Measurements from ENCODE around the gene C10orf53. TPM values are rescaled to one million over a fixed set of nuclear protein-coding genes. Genes with fewer than 3 reads are reported as not detected.

The C10orf53 gene
- total RNA-seq, 1 donor from 2014 or later, result not detected

DNA sequence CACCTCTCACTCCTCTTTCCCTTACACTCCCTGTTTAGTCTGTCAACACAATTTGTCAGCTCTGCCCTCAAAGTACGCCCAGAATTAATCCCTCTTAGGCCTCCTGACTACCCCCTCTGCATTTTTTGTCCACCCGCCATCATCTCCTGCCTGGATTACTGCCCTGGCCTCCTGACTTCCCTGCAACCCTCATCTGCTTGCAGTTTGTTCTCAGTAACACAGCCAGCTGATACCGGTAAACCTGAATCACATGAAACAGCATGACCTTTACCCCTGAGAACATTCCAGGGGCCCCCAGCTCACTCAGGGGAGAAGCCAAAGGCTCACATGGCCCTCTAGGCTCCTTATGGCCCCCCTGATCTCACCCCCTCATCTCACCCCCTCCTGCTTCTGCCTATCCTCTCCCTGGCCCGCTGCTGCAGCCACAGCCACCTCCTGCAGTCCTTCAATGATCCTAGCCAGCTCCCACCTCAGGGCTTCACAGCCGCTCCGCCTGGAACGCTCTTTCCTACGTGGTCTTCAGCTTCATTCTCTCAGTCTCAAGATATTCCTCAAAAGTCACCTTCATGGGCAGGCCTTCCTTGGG is 8.9 kb downstream of the C10orf53 start:
- peaks cover 23 to 35% (median 29%) of the 10 kb centered on the region in 3 donors for H3K27me3 ChIP-seq (ENCODE audit: control insufficient read depth in 3 of 3, insufficient read depth in 3 of 3, low read length in 3 of 3)
- no peak overlapping the region for H3K9ac ChIP-seq (ENCODE audit: low read depth in 1 of 3, low read length in 3 of 3)

GRCh38 chr10:49688920-49689319 is 9.5 kb downstream of the C10orf53 start:
- H3K36me3 ChIP-seq (ENCODE audit: control insufficient read depth in 3 of 3, insufficient read depth in 3 of 3, low read length in 3 of 3), result no peaks in the 10 kb centered on the region
- H3K9me3 ChIP-seq (ENCODE audit: control insufficient read depth in 3 of 3, low read length in 3 of 3), result peaks cover 0 to 6% (median 2%) of the 10 kb centered on the region in 3 donors
- no peak overlapping the region for H3K27ac ChIP-seq (ENCODE audit: low read depth, low read length)
- H3K4me1 ChIP-seq (ENCODE audit: control insufficient read depth in 3 of 3, insufficient read depth in 3 of 3, low read length in 3 of 3), result no peaks in the 10 kb centered on the region
- no peak overlapping the region for H3K9ac ChIP-seq (ENCODE audit: low read depth in 1 of 3, low read length in 3 of 3)
- H3K4me3 ChIP-seq (ENCODE audit: low read length in 3 of 3), result no peak overlapping the region
- peaks cover 23 to 40% (median 29%) of the 10 kb centered on the region in 3 donors for H3K27me3 ChIP-seq (ENCODE audit: control insufficient read depth in 3 of 3, insufficient read depth in 3 of 3, low read length in 3 of 3)

More for the DNA sequence above, 8.9 kb downstream of the C10orf53 start:
- Histone ChIP-seq H3K4me3 (ENCODE audit: low read length in 3 of 3) (no peak overlapping the region), H3K36me3 (ENCODE audit: control insufficient read depth in 3 of 3, insufficient read depth in 3 of 3, low read length in 3 of 3) (no peaks in the 10 kb centered on the region), H3K27ac (ENCODE audit: low read depth, low read length) (no peak overlapping the region), H3K9me3 (ENCODE audit: control insufficient read depth in 3 of 3, low read length in 3 of 3) (peaks cover 0 to 2% (median 2%) of the 10 kb centered on the region in 3 donors), H3K4me1 (ENCODE audit: control insufficient read depth in 3 of 3, insufficient read depth in 3 of 3, low read length in 3 of 3) (no peaks in the 10 kb centered on the region)

DNA sequence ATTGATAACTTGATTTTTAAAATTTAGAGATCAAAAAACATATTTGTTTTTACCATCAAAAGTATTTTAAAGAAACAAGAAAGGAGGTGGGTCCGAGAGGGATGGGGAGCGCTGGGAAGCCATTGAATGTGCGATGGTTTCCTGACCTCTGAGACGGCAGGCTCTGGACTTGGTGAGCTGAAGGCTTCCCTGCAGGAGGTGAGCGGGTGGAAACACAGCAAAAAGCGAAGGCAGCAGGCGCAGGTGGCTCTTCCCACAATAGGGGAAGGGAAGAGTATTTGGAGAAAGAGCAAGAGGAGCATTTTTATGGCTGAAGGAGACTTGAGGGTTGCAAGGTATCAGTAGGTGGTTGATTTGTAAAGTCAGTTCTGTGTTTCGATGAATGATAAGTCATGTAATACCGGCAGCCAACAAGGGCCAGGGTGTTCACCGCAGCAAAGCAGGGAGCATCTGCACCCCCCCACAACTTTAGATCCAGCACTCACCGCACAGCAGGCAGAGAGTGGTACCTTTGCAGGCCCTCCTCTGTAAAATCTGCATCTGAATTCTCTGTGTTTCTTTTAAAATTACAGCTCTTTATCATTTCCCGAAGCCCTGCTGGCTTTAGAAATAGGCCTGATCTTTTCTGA is 10.5 kb downstream of the C10orf53 start:
- H3K4me3 ChIP-seq (ENCODE audit: low read length in 3 of 3), result no peak overlapping the region
- no peak overlapping the region for H3K9ac ChIP-seq (ENCODE audit: low read depth in 1 of 3, low read length in 3 of 3)
- peaks cover 27 to 40% (median 29%) of the 10 kb centered on the region in 3 donors for H3K27me3 ChIP-seq (ENCODE audit: control insufficient read depth in 3 of 3, insufficient read depth in 3 of 3, low read length in 3 of 3)
- H3K36me3 ChIP-seq (ENCODE audit: control insufficient read depth in 3 of 3, insufficient read depth in 3 of 3, low read length in 3 of 3), result no peaks in the 10 kb centered on the region
- no peaks in the 10 kb centered on the region for H3K4me1 ChIP-seq (ENCODE audit: control insufficient read depth in 3 of 3, insufficient read depth in 3 of 3, low read length in 3 of 3)
- no peak overlapping the region for H3K27ac ChIP-seq (ENCODE audit: low read depth, low read length)
- peaks cover 0 to 6% (median 2%) of the 10 kb centered on the region in 3 donors for H3K9me3 ChIP-seq (ENCODE audit: control insufficient read depth in 3 of 3, low read length in 3 of 3)

- Histone ChIP-seq H3K9me3 (ENCODE audit: control insufficient read depth in 3 of 3, low read length in 3 of 3) (peaks cover 0 to 6% (median 1%) of the 10 kb centered on the region in 3 donors), H3K4me3 (ENCODE audit: low read length in 3 of 3) (no peak overlapping the region), H3K27me3 (ENCODE audit: control insufficient read depth in 3 of 3, insufficient read depth in 3 of 3, low read length in 3 of 3) (peaks cover 27 to 40% (median 29%) of the 10 kb centered on the region in 3 donors), H3K36me3 (ENCODE audit: control insufficient read depth in 3 of 3, insufficient read depth in 3 of 3, low read length in 3 of 3) (no peaks in the 10 kb centered on the region), H3K27ac (ENCODE audit: low read depth, low read length) (no peak overlapping the region), H3K9ac (ENCODE audit: low read depth in 1 of 3, low read length in 3 of 3) (no peak overlapping the region), H3K4me1 (ENCODE audit: control insufficient read depth in 3 of 3, insufficient read depth in 3 of 3, low read length in 3 of 3) (no peaks in the 10 kb centered on the region)
Observed at GRCh38 chr10:49690698-49691356, 11.4 kb downstream of the C10orf53 start.

DNA sequence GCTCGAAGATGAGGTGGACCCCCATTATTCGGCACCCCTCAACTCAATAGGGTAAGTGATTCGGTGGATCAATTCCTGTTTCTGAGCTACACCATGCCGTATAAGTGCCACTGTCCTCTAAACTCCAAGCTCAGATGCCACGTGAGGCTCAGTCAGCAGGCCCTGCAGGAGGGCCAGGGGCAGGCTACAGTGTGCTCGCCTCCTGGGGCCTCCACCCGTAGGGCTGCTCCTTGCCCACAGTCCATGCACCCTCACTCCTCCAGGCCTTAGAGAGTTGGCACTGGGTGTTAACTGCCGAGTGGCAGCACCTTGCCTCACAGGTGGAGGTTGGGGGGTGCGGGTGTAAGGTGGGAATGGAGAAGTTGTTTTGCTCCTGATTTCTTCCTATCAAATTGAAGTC is 12.1 kb downstream of the C10orf53 start:
- H3K4me3 ChIP-seq (ENCODE audit: low read length in 3 of 3), result no peak overlapping the region
- H3K36me3 ChIP-seq (ENCODE audit: control insufficient read depth in 3 of 3, insufficient read depth in 3 of 3, low read length in 3 of 3), result no peaks in the 10 kb centered on the region
- H3K27me3 ChIP-seq (ENCODE audit: control insufficient read depth in 3 of 3, insufficient read depth in 3 of 3, low read length in 3 of 3), result peaks cover 27 to 40% (median 29%) of the 10 kb centered on the region in 3 donors
- H3K9ac ChIP-seq (ENCODE audit: low read depth in 1 of 3, low read length in 3 of 3), result no peak overlapping the region
- no peak overlapping the region for H3K27ac ChIP-seq (ENCODE audit: low read depth, low read length)
- H3K4me1 ChIP-seq (ENCODE audit: control insufficient read depth in 3 of 3, insufficient read depth in 3 of 3, low read length in 3 of 3), result no peaks in the 10 kb centered on the region
- peaks cover 0 to 6% (median 0%) of the 10 kb centered on the region in 3 donors for H3K9me3 ChIP-seq (ENCODE audit: control insufficient read depth in 3 of 3, low read length in 3 of 3)

DNA sequence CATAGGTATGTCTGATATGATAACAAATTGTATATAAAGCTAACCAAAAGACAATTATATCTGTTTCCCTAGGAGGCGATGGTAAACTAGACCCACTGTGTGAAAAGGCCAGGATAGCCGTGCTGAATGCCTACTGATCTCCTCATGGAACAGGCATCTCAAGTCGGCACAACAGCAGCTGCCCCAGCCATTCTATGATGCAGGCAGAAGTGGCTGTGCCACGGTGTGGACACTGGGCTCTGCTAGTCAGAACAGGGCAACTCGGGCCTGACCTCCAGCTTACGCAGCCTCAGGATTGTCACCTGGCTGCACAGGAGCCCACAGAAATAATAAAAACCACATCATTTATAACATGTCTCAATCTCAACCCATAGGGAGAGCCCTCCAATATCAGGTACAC is 15.0 kb downstream of the C10orf53 start:
- Histone ChIP-seq H3K4me3 (ENCODE audit: low read length in 3 of 3) (no peak overlapping the region), H3K9me3 (ENCODE audit: control insufficient read depth in 3 of 3, low read length in 3 of 3) (peaks cover 0 to 6% (median 0%) of the 10 kb centered on the region in 3 donors), H3K36me3 (ENCODE audit: control insufficient read depth in 3 of 3, insufficient read depth in 3 of 3, low read length in 3 of 3) (no peaks in the 10 kb centered on the region), H3K27ac (ENCODE audit: low read depth, low read length) (no peak overlapping the region), H3K9ac (ENCODE audit: low read depth in 1 of 3, low read length in 3 of 3) (no peak overlapping the region), H3K4me1 (ENCODE audit: control insufficient read depth in 3 of 3, insufficient read depth in 3 of 3, low read length in 3 of 3) (no peaks in the 10 kb centered on the region), H3K27me3 (ENCODE audit: control insufficient read depth in 3 of 3, insufficient read depth in 3 of 3, low read length in 3 of 3) (peaks cover 9 to 28% (median 19%) of the 10 kb centered on the region in 3 donors)

GRCh38 chr10:49696311-49696710 is 16.9 kb downstream of the C10orf53 start:
- H3K27ac ChIP-seq (ENCODE audit: low read depth, low read length), result no peak overlapping the region
- peaks cover 0 to 6% (median 0%) of the 10 kb centered on the region in 3 donors for H3K9me3 ChIP-seq (ENCODE audit: control insufficient read depth in 3 of 3, low read length in 3 of 3)
- no peaks in the 10 kb centered on the region for H3K36me3 ChIP-seq (ENCODE audit: control insufficient read depth in 3 of 3, insufficient read depth in 3 of 3, low read length in 3 of 3)
- H3K4me3 ChIP-seq (ENCODE audit: low read length in 3 of 3), result no peak overlapping the region
- H3K27me3 ChIP-seq (ENCODE audit: control insufficient read depth in 3 of 3, insufficient read depth in 3 of 3, low read length in 3 of 3), result peaks cover 4 to 12% (median 9%) of the 10 kb centered on the region in 3 donors
- no peak overlapping the region for H3K9ac ChIP-seq (ENCODE audit: low read depth in 1 of 3, low read length in 3 of 3)
- H3K4me1 ChIP-seq (ENCODE audit: control insufficient read depth in 3 of 3, insufficient read depth in 3 of 3, low read length in 3 of 3), result no peaks in the 10 kb centered on the region

GRCh38 chr10:49698679-49699078 is 19.2 kb downstream of the C10orf53 start:
- Histone ChIP-seq H3K27ac (ENCODE audit: low read depth, low read length) (no peak overlapping the region), H3K36me3 (ENCODE audit: control insufficient read depth in 3 of 3, insufficient read depth in 3 of 3, low read length in 3 of 3) (no peaks in the 10 kb centered on the region), H3K4me3 (ENCODE audit: low read length in 3 of 3) (no peak overlapping the region), H3K9ac (ENCODE audit: low read depth in 1 of 3, low read length in 3 of 3) (no peak overlapping the region), H3K27me3 (ENCODE audit: control insufficient read depth in 3 of 3, insufficient read depth in 3 of 3, low read length in 3 of 3) (peaks cover 2 to 4% (median 2%) of the 10 kb centered on the region in 3 donors), H3K4me1 (ENCODE audit: control insufficient read depth in 3 of 3, insufficient read depth in 3 of 3, low read length in 3 of 3) (no peaks in the 10 kb centered on the region), H3K9me3 (ENCODE audit: control insufficient read depth in 3 of 3, low read length in 3 of 3) (peaks cover 0 to 1% (median 0%) of the 10 kb centered on the region in 3 donors)

- Histone ChIP-seq H3K4me3 (ENCODE audit: low read length in 3 of 3) (no peak overlapping the region), H3K9ac (ENCODE audit: low read depth in 1 of 3, low read length in 3 of 3) (no peak overlapping the region), H3K36me3 (ENCODE audit: control insufficient read depth in 3 of 3, insufficient read depth in 3 of 3, low read length in 3 of 3) (no peaks in the 10 kb centered on the region), H3K4me1 (ENCODE audit: control insufficient read depth in 3 of 3, insufficient read depth in 3 of 3, low read length in 3 of 3) (no peaks in the 10 kb centered on the region), H3K9me3 (ENCODE audit: control insufficient read depth in 3 of 3, low read length in 3 of 3) (no peaks in the 10 kb centered on the region), H3K27me3 (ENCODE audit: control insufficient read depth in 3 of 3, insufficient read depth in 3 of 3, low read length in 3 of 3) (peaks cover 0 to 2% (median 0%) of the 10 kb centered on the region in 3 donors), H3K27ac (ENCODE audit: low read depth, low read length) (no peak overlapping the region)
Observed at GRCh38 chr10:49700211-49700610, 20.8 kb downstream of the C10orf53 start.

GRCh38 chr10:49700997-49701396 is 21.5 kb downstream of the C10orf53 start:
- H3K4me1 ChIP-seq (ENCODE audit: control insufficient read depth in 3 of 3, insufficient read depth in 3 of 3, low read length in 3 of 3), result no peaks in the 10 kb centered on the region
- H3K4me3 ChIP-seq (ENCODE audit: low read length in 3 of 3), result no peak overlapping the region
- H3K27me3 ChIP-seq (ENCODE audit: control insufficient read depth in 3 of 3, insufficient read depth in 3 of 3, low read length in 3 of 3), result peaks cover 0 to 2% (median 0%) of the 10 kb centered on the region in 3 donors
- H3K9me3 ChIP-seq (ENCODE audit: control insufficient read depth in 3 of 3, low read length in 3 of 3), result no peaks in the 10 kb centered on the region
- no peak overlapping the region for H3K9ac ChIP-seq (ENCODE audit: low read depth in 1 of 3, low read length in 3 of 3)
- no peaks in the 10 kb centered on the region for H3K36me3 ChIP-seq (ENCODE audit: control insufficient read depth in 3 of 3, insufficient read depth in 3 of 3, low read length in 3 of 3)
- H3K27ac ChIP-seq (ENCODE audit: low read depth, low read length), result no peak overlapping the region
